Measurements from ENCODE around the gene UBL4B. TPM values are rescaled to one million over a fixed set of nuclear protein-coding genes. Genes with fewer than 3 reads are reported as not detected.

Gene UBL4B
- total RNA-seq, 2 experiments from 2014 or later: not detected

- H3K36me3 Mint-ChIP-seq (ENCODE audit: low read depth): no peaks in the 10 kb centered on the region
- CTCF ChIA-PET: interaction anchor here (0.9 to 2.7 kb wide), 3 partner anchors 11 to 19 kb away, joined by 3 to 7 read pairs (median 7); no protein-coding TSS in a partner anchor
Measured at GRCh38 chr1:110135666-110136065, 23.4 kb downstream of the UBL4B start.

GRCh38 chr1:110136911-110137310, 24.7 kb downstream of the UBL4B start:
- ChIA-PET POLR2A (no interaction called here), CTCF (interaction anchor here (1.0 kb wide), 1 partner anchor 21 kb away, joined by 7 read pairs; no protein-coding TSS in a partner anchor)
- H3K4me1 Mint-ChIP-seq: peaks cover 12% of the 10 kb centered on the region
- H3K36me3 Mint-ChIP-seq (ENCODE audit: low read depth): no peaks in the 10 kb centered on the region
- H3K27me3 Mint-ChIP-seq: peaks cover 29% of the 10 kb centered on the region
- no peaks in the 10 kb centered on the region for H3K9me3 Mint-ChIP-seq (ENCODE audit: low read depth)
- peak; percentile 53 for ATAC-seq
- DNase-seq: peak; percentile 68
- intact Hi-C loops (cut with DNase I, micrococcal nuclease): no loop called here
- H3K4me3 Mint-ChIP-seq: no peak overlapping the region
- H3K27ac Mint-ChIP-seq: no peak overlapping the region

More at GRCh38 chr1:110135666-110136065, 23.4 kb downstream of the UBL4B start:
- H3K9me3 Mint-ChIP-seq (ENCODE audit: low read depth): no peaks in the 10 kb centered on the region
- DNase-seq (no peak), ATAC-seq (no peak)
- POLR2A ChIA-PET: no interaction called here
- peaks cover 34% of the 10 kb centered on the region for H3K27me3 Mint-ChIP-seq
- peaks cover 12% of the 10 kb centered on the region for H3K4me1 Mint-ChIP-seq
- no peak overlapping the region for H3K4me3 Mint-ChIP-seq
- intact Hi-C loops (cut with DNase I, micrococcal nuclease): no loop called here
- no peak overlapping the region for H3K27ac Mint-ChIP-seq

- H3K4me3 Mint-ChIP-seq: no peak overlapping the region
- peaks cover 34% of the 10 kb centered on the region for H3K27me3 Mint-ChIP-seq
- POLR2A ChIA-PET: no interaction called here
- H3K27ac Mint-ChIP-seq: no peak overlapping the region
- no peak for DNase-seq
- CTCF ChIA-PET: interaction anchor here (1.4 kb wide), 1 partner anchor 22 kb away, joined by 5 read pairs; no protein-coding TSS in a partner anchor
- no peaks in the 10 kb centered on the region for H3K36me3 Mint-ChIP-seq (ENCODE audit: low read depth)
- intact Hi-C loops (cut with DNase I, micrococcal nuclease): no loop called here
- peaks cover 12% of the 10 kb centered on the region for H3K4me1 Mint-ChIP-seq
- H3K9me3 Mint-ChIP-seq (ENCODE audit: low read depth): no peaks in the 10 kb centered on the region
- ATAC-seq: no peak
Measured at GRCh38 chr1:110138956-110139355, 26.7 kb downstream of the UBL4B start.

DNA sequence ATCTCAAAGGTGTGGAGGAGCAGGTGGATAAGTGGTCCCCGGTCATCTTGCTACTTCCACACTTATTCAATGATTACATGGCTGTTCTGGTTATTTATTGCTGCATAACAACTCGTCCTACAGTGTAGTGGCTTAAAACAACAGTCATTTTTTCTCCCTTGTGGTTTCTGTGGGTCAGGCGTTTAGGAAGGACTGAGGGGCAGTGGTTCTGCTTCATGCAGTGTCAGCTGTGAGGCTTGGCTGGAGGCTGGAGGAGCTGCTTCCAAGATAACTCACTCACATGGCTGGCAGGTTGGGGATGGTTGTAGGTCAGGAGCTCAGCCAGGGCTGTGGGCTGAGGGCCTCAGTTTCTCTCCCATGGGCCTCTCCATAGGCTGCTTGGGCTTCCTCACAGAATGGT, 32.1 kb downstream of the UBL4B start:
- H3K36me3 Mint-ChIP-seq (ENCODE audit: low read depth): no peaks in the 10 kb centered on the region
- H3K9me3 Mint-ChIP-seq (ENCODE audit: low read depth): no peaks in the 10 kb centered on the region
- intact Hi-C loops (cut with DNase I, micrococcal nuclease): no loop called here
- H3K4me3 Mint-ChIP-seq: no peak overlapping the region
- DNase-seq: no peak
- CTCF ChIA-PET: interaction anchor here (1.0 to 1.2 kb wide), 2 partner anchors 14 to 351 kb away, joined by 3 to 4 read pairs; no protein-coding TSS in a partner anchor
- ATAC-seq: no peak
- H3K4me1 Mint-ChIP-seq: no peaks in the 10 kb centered on the region
- H3K27ac Mint-ChIP-seq: no peak overlapping the region
- POLR2A ChIA-PET: no interaction called here
- H3K27me3 Mint-ChIP-seq: peaks cover 19% of the 10 kb centered on the region

GRCh38 chr1:110148961-110149360, 36.7 kb downstream of the UBL4B start:
- POLR2A ChIA-PET: no interaction called here

GRCh38 chr1:110150330-110151174, 38.3 kb downstream of the UBL4B start, which contains the start of gene SLC6A17:
SLC6A17 (plus strand) TSS chr1:110150494; CDS start chr1:110166930, 16,436 bp downstream.
- DNase-seq (peak; percentile 78), ATAC-seq (peak; percentile 93)
- Mint-ChIP-seq H3K4me3 (no peak within 1 kb of the TSS), H3K36me3 (ENCODE audit: low read depth) (no peaks in the 10 kb centered on the region), H3K9me3 (ENCODE audit: low read depth) (no peaks in the 10 kb centered on the region), H3K27ac (no peak within 1 kb of the TSS), H3K27me3 (peaks cover 45% of the 10 kb centered on the region), H3K4me1 (peaks cover 3% of the 10 kb centered on the region)
- intact Hi-C loops (cut with DNase I, micrococcal nuclease): no loop called here
- POLR2A ChIA-PET: no interaction called here
- CTCF ChIA-PET: interaction anchor here (0.6 to 0.9 kb wide), 6 partner anchors 16 to 335 kb away, joined by 3 to 5 read pairs (median 4); no protein-coding TSS in a partner anchor

More at GRCh38 chr1:110148961-110149360, 36.7 kb downstream of the UBL4B start:
- Mint-ChIP-seq H3K9me3 (ENCODE audit: low read depth) (no peaks in the 10 kb centered on the region), H3K4me1 (peaks cover 3% of the 10 kb centered on the region), H3K27ac (no peak overlapping the region), H3K4me3 (no peak overlapping the region), H3K36me3 (ENCODE audit: low read depth) (no peaks in the 10 kb centered on the region), H3K27me3 (peaks cover 32% of the 10 kb centered on the region)
- DNase-seq (no peak), ATAC-seq (no peak)
- CTCF ChIA-PET: interaction anchor here (0.6 to 0.7 kb wide), 2 partner anchors 17 to 655 kb away, joined by 3 to 4 read pairs; partner anchors contain the start of gene CYB561D1
- intact Hi-C loops (cut with DNase I, micrococcal nuclease): no loop called here

DNA sequence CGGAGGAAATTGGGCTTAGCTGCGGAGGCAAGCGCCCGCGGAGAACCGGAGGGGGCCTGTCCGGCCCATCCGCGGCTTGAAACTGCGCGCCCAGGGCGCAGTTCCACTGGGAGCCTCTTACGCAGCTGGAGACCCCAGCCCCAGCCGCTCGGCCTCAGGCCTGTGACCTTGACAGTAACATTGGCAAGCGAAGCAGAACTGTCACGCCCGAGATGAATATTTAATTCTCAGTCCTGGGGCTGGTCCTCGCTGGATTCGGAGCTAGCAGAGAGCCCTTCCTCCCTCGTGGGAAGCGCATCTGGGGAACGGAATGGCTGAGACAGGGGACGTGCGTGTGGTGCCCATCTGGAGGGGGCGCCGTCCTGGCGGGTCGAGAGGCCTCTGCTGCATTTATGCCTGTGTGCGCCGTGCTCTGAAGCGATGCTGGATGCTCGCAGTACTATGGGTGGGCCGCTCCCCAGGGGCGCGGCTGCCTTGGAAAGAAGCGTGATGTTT, 39.0 kb downstream of the UBL4B start:
- ChIA-PET CTCF (interaction anchor here (0.6 to 2.0 kb wide), 4 partner anchors 16 to 334 kb away, joined by 4 to 7 read pairs (median 4); no protein-coding TSS in a partner anchor), POLR2A (no interaction called here)
- no peak overlapping the region for H3K4me3 Mint-ChIP-seq
- no peaks in the 10 kb centered on the region for H3K9me3 Mint-ChIP-seq (ENCODE audit: low read depth)
- no peak for ATAC-seq
- H3K36me3 Mint-ChIP-seq (ENCODE audit: low read depth): no peaks in the 10 kb centered on the region
- H3K27me3 Mint-ChIP-seq: peaks cover 49% of the 10 kb centered on the region
- H3K4me1 Mint-ChIP-seq: peaks cover 3% of the 10 kb centered on the region
- intact Hi-C loops (cut with DNase I, micrococcal nuclease): no loop called here
- no peak overlapping the region for H3K27ac Mint-ChIP-seq
- no peak for DNase-seq

GRCh38 chr1:110152133-110152785, 40.0 kb downstream of the UBL4B start:
- ChIA-PET POLR2A (no interaction called here), CTCF (interaction anchor here (0.6 to 2.0 kb wide), 3 partner anchors 9 to 17 kb away, joined by 4 to 8 read pairs (median 7); no protein-coding TSS in a partner anchor)
- Mint-ChIP-seq H3K4me1 (peaks cover 3% of the 10 kb centered on the region), H3K36me3 (ENCODE audit: low read depth) (no peaks in the 10 kb centered on the region), H3K4me3 (no peak overlapping the region), H3K27me3 (peaks cover 58% of the 10 kb centered on the region), H3K27ac (no peak overlapping the region), H3K9me3 (ENCODE audit: low read depth) (no peaks in the 10 kb centered on the region)
- ATAC-seq (no peak), DNase-seq (no peak)
- intact Hi-C loops (cut with DNase I, micrococcal nuclease): no loop called here

GRCh38 chr1:110153407-110153950, 41.2 kb downstream of the UBL4B start:
- H3K4me1 Mint-ChIP-seq: peaks cover 3% of the 10 kb centered on the region
- CTCF ChIA-PET: interaction anchor here (0.6 to 2.0 kb wide), 2 partner anchors 19 to 59 kb away, joined by 3 to 7 read pairs; no protein-coding TSS in a partner anchor
- intact Hi-C loops (cut with DNase I, micrococcal nuclease): no loop called here

GRCh38 chr1:110155878-110156522, 43.8 kb downstream of the UBL4B start:
- Mint-ChIP-seq H3K9me3 (ENCODE audit: low read depth) (no peaks in the 10 kb centered on the region), H3K4me3 (no peak overlapping the region), H3K36me3 (ENCODE audit: low read depth) (no peaks in the 10 kb centered on the region), H3K4me1 (no peaks in the 10 kb centered on the region), H3K27ac (no peak overlapping the region), H3K27me3 (peaks cover 59% of the 10 kb centered on the region)
- peak; percentile 75 for DNase-seq
- ChIA-PET CTCF (no interaction called here), POLR2A (no interaction called here)
- peak; percentile 36 for ATAC-seq
- intact Hi-C loops (cut with DNase I, micrococcal nuclease): loop anchor here in 1 of 2 experiments (2.0 kb wide), 1 partner anchor 591 kb away; no protein-coding TSS in a partner anchor

More at GRCh38 chr1:110153407-110153950, 41.2 kb downstream of the UBL4B start:
- Mint-ChIP-seq H3K27me3 (peaks cover 61% of the 10 kb centered on the region), H3K4me3 (no peak overlapping the region), H3K9me3 (ENCODE audit: low read depth) (no peaks in the 10 kb centered on the region), H3K27ac (no peak overlapping the region), H3K36me3 (ENCODE audit: low read depth) (no peaks in the 10 kb centered on the region)
- POLR2A ChIA-PET: no interaction called here
- ATAC-seq (no peak), DNase-seq (no peak)

GRCh38 chr1:110158261-110158660, 46.0 kb downstream of the UBL4B start:
- ChIA-PET POLR2A (no interaction called here), CTCF (no interaction called here)
- H3K36me3 Mint-ChIP-seq (ENCODE audit: low read depth): no peaks in the 10 kb centered on the region
- no peak overlapping the region for H3K4me3 Mint-ChIP-seq
- H3K27me3 Mint-ChIP-seq: peaks cover 48% of the 10 kb centered on the region
- intact Hi-C loops (cut with DNase I, micrococcal nuclease): no loop called here
- DNase-seq: no peak
- H3K27ac Mint-ChIP-seq: no peak overlapping the region
- H3K9me3 Mint-ChIP-seq (ENCODE audit: low read depth): no peaks in the 10 kb centered on the region
- ATAC-seq: no peak
- H3K4me1 Mint-ChIP-seq: no peaks in the 10 kb centered on the region

Measured in activated CD4-positive, alpha-beta T cell treated with anti-CD3 and anti-CD28 coated beads for 36 hours (primary cell).